HCT116 (cell line): Measurements from ENCODE around the gene WHRN. TPM values are rescaled to one million over a fixed set of nuclear protein-coding genes. Genes with fewer than 3 reads are reported as not detected.

Experiments used
- ATAC-seq: fragments of 200-7000 bp; cut with Tn5 transposase; 2 replicates; pipeline ENCODE4 v1.9.1; 2020; ENCODE audit warnings: mild to moderate bottlenecking, moderate library complexity
- BruUV-seq: library from RNA; stranded (reverse); fragments of 400-500 nt; replicated peaks from 2 replicates; lab custom pipeline; 2021; lab: Mats Ljungman, UMichigan
- CTCF ChIA-PET: fragments of 300-600 bp; sonication (Branson Sonifier 250); formaldehyde crosslinking; loops from one replicate; lab custom pipeline; 2021; ENCODE audit warnings: antibody characterized with exemption; lab: Charles Lee
- POLR2A ChIA-PET: fragments of 300-600, 350-600 bp; sonication (Branson Sonifier 250); formaldehyde crosslinking; loops from one replicate; lab custom pipeline; 2021; ENCODE audit warnings: antibody characterized with exemption; lab: Charles Lee
- RAD21 ChIA-PET, 2 experiments: fragments of 300-600 bp; sonication (Branson Sonifier 250); formaldehyde crosslinking; loops; one replicate each; lab custom pipeline; 2023; ENCODE audit warnings: low total read pairs in 2 of 2; ENCODE audit not compliant: uncharacterized antibody in 2 of 2, unreplicated experiment in 2 of 2, low non-redundant PET in 1 of 2; lab: Charles Lee
- DNase-seq: peaks from one replicate; pipeline ENCODE4 v3.0.0-alpha.2; 2010; ENCODE audit warnings: low read depth, low spot score
- H2AFZ ChIP-seq: fragments of 200-600 bp; shearing (Covaris generic), sonication (generic); 2 replicates; pipeline ENCODE4 v1.6.1; 2017; ENCODE audit warnings: low read depth, mixed run types, mixed read lengths, antibody characterized with exemption, low read length; ENCODE audit not compliant: poor library complexity, severe bottlenecking
- H3K27ac ChIP-seq: 2 replicates; pipeline ENCODE4 v1.5.1; 2012; ENCODE audit warnings: low read depth, low read length
- H3K27me3 ChIP-seq: fragments of 200-600 bp; sonication (generic); 2 replicates; pipeline ENCODE4 v1.6.1; 2016; ENCODE audit warnings: mixed run types, low read length, mixed read lengths; ENCODE audit not compliant: insufficient read depth
- H3K36me3 ChIP-seq, 2 experiments: fragments of 200-500 bp in 1 of 2; fragments of 200-600 bp in 1 of 2; sonication (Bioruptor generic) in 1 of 2; sonication (generic) in 1 of 2; 2 replicates each; pipeline versions ENCODE4 v1.5.1 to v1.6.1; 2014 to 2016; ENCODE audit warnings: low read length in 2 of 2, inconsistent platforms in 1 of 2, mixed read lengths in 1 of 2, mixed run types in 1 of 2; ENCODE audit not compliant: insufficient read depth in 2 of 2, control insufficient read depth in 1 of 2
- H3K4me1 ChIP-seq, 2 experiments: fragments of 200-600 bp in 1 of 2; sonication (generic) in 1 of 2; 2 replicates each; pipeline versions ENCODE4 v1.5.1 to v1.6.1; 2012 to 2017; ENCODE audit warnings: low read length in 2 of 2, inconsistent platforms in 1 of 2, mild to moderate bottlenecking in 1 of 2, mixed read lengths in 1 of 2, mixed run types in 1 of 2, moderate library complexity in 1 of 2; ENCODE audit not compliant: insufficient read depth in 2 of 2, control insufficient read depth in 1 of 2
- H3K4me2 ChIP-seq: fragments of 200-600 bp; sonication (generic); 2 replicates; pipeline ENCODE4 v1.6.1; 2017; ENCODE audit warnings: mixed run types, low read length, mixed read lengths
- H3K4me3 ChIP-seq, 2 experiments: fragments of 200-600 bp in 1 of 2; sonication (generic) in 1 of 2; replicated peaks in 1 of 2; 2 replicates each; pipeline ENCODE4 v1.5.1; 2011 to 2016; ENCODE audit warnings: low read length in 2 of 2, control low read depth in 1 of 2, low read depth in 1 of 2, mild to moderate bottlenecking in 1 of 2, mixed read lengths in 1 of 2, mixed run types in 1 of 2
- H3K79me2 ChIP-seq: fragments of 200-600 bp; sonication (generic); 2 replicates; pipeline ENCODE4 v1.6.1; 2017; ENCODE audit warnings: mild to moderate bottlenecking, mixed run types, low read length, moderate library complexity, mixed read lengths; ENCODE audit not compliant: insufficient read depth
- H3K9ac ChIP-seq: fragments of 200-600 bp; sonication (generic); 2 replicates; pipeline ENCODE4 v1.6.1; 2016; ENCODE audit warnings: low read length, mixed read lengths
- H3K9me2 ChIP-seq: fragments of 200-600 bp; sonication (generic), shearing (Covaris generic); 2 replicates; pipeline ENCODE4 v1.6.1; 2017; ENCODE audit warnings: mixed run types, mild to moderate bottlenecking, moderate library complexity; ENCODE audit not compliant: insufficient read depth
- H3K9me3 ChIP-seq, 2 experiments: fragments of 200-500 bp in 1 of 2; fragments of 200-600 bp in 1 of 2; sonication (Bioruptor generic) in 1 of 2; sonication (generic) in 1 of 2; 2 replicates each; pipeline ENCODE4 v1.6.1; 2014 to 2017; ENCODE audit warnings: low read length in 2 of 2, mixed read lengths in 2 of 2, inconsistent platforms in 1 of 2, low read depth in 1 of 2, mild to moderate bottlenecking in 1 of 2, mixed run types in 1 of 2, moderate library complexity in 1 of 2; ENCODE audit not compliant: control insufficient read depth in 1 of 2, insufficient read depth in 1 of 2
- H4K20me1 ChIP-seq: fragments of 200-600 bp; sonication (generic), shearing (Covaris generic); 2 replicates; pipeline ENCODE4 v1.6.1; 2017; ENCODE audit warnings: mixed run types, mild to moderate bottlenecking, moderate library complexity; ENCODE audit not compliant: insufficient read depth
- ATF3 ChIP-seq: IDR thresholded peaks from 2 replicates; pipeline ENCODE4 v1.6.1; 2012
- CBX3 ChIP-seq: IDR thresholded peaks from 2 replicates; pipeline ENCODE4 v1.6.1; 2012; ENCODE audit warnings: low read depth
- CEBPB ChIP-seq: IDR thresholded peaks from 2 replicates; pipeline ENCODE4 v1.6.1; 2012; ENCODE audit warnings: low read depth
- CTCF ChIP-seq, 3 experiments: fragments of 200-600 bp in 1 of 3; sonication (generic) in 1 of 3; IDR thresholded peaks in 2 of 3; conservative IDR thresholded peaks in 1 of 3; 2 replicates each; pipeline ENCODE4 v1.5.1; 2012 to 2017; ENCODE audit warnings: low read depth in 2 of 3, low read length in 2 of 3, antibody characterized with exemption in 1 of 3, borderline replicate concordance in 1 of 3, control low read depth in 1 of 3, mild to moderate bottlenecking in 1 of 3, mixed read lengths in 1 of 3, mixed run types in 1 of 3, moderate library complexity in 1 of 3; ENCODE audit not compliant: insufficient read depth in 1 of 3
- EGR1 ChIP-seq: IDR thresholded peaks from 2 replicates; pipeline ENCODE4 v1.6.1; 2012; ENCODE audit warnings: low read depth
- ELF1 ChIP-seq: IDR thresholded peaks from 2 replicates; pipeline ENCODE4 v1.6.1; 2012; ENCODE audit warnings: low read depth, borderline replicate concordance
- EZH2 ChIP-seq: fragments of 200-600 bp; sonication (generic); IDR thresholded peaks from 2 replicates; pipeline ENCODE4 v1.6.1; 2017; ENCODE audit warnings: antibody characterized with exemption, mixed run types
- EZH2phosphoT487 ChIP-seq: fragments of 200-600 bp; IDR thresholded peaks from 2 replicates; pipeline ENCODE4 v1.6.1; 2018; ENCODE audit warnings: antibody characterized with exemption, borderline replicate concordance
- FOSL1 ChIP-seq: IDR thresholded peaks from 2 replicates; pipeline ENCODE4 v1.6.1; 2012; ENCODE audit warnings: low read depth
- JUND ChIP-seq: IDR thresholded peaks from 2 replicates; pipeline ENCODE4 v1.6.1; 2012
- POLR2AphosphoS5 ChIP-seq: IDR thresholded peaks from 2 replicates; pipeline ENCODE4 v1.6.1; 2011; ENCODE audit warnings: mild to moderate bottlenecking, low read depth, low read length, moderate library complexity
- RAD21 ChIP-seq: IDR thresholded peaks from 2 replicates; pipeline ENCODE4 v1.6.1; 2012; ENCODE audit warnings: low read depth, mild to moderate bottlenecking
- REST ChIP-seq: IDR thresholded peaks from 2 replicates; pipeline ENCODE4 v1.6.1; 2012; ENCODE audit warnings: low read depth
- SIN3A ChIP-seq: IDR thresholded peaks from 2 replicates; pipeline ENCODE4 v1.6.1; 2012; ENCODE audit warnings: low read depth
- SRF ChIP-seq: IDR thresholded peaks from 2 replicates; pipeline ENCODE4 v1.6.1; 2012; ENCODE audit warnings: low read depth
- TCF7L2 ChIP-seq: IDR thresholded peaks from 2 replicates; pipeline ENCODE4 v1.7.0; 2011; ENCODE audit warnings: borderline replicate concordance, inconsistent platforms; ENCODE audit not compliant: insufficient read depth, insufficient read length; ENCODE audit errors: extremely low read depth
- YY1 ChIP-seq: IDR thresholded peaks from 2 replicates; pipeline ENCODE4 v1.6.1; 2011; ENCODE audit warnings: low read length, low read depth, moderate library complexity, mild to moderate bottlenecking; ENCODE audit not compliant: insufficient replicate concordance; ENCODE audit errors: extremely low read depth
- ZBTB33 ChIP-seq: IDR thresholded peaks from 2 replicates; pipeline ENCODE4 v1.6.1; 2011; ENCODE audit warnings: mild to moderate bottlenecking, low read length, moderate library complexity; ENCODE audit not compliant: insufficient replicate concordance; ENCODE audit errors: extremely low read depth
- ZFX ChIP-seq: fragments of 450-650 bp; IDR thresholded peaks from 2 replicates; pipeline ENCODE4 v1.6.1; 2017
- ZNF274 ChIP-seq: fragments of 200-500 bp; sonication (Bioruptor generic); IDR thresholded peaks from 2 replicates; pipeline ENCODE4 v1.6.1; 2014; ENCODE audit warnings: mild to moderate bottlenecking, low read depth, low read length, inconsistent platforms
- intact Hi-C: fragments of 100-400 bp; cut with micrococcal nuclease; formaldehyde crosslinking; loops from 2 replicates; pipeline ENCODE4 v1.10.0; 2022
- total RNA-seq: library from RNA; stranded (reverse); gene quantifications from one replicate; pipeline ENCODE4 v1.2.1, GENCODE V29; 2021; ENCODE audit not compliant: unreplicated experiment

Gene WHRN
- total RNA-seq, 1 experiment from 2014 or later: 12.8 TPM

- Histone ChIP-seq H3K9me2 (no peaks in the 10 kb centered on the region), H3K9me3 (no peaks in the 10 kb centered on the region), H4K20me1 (no peaks in the 10 kb centered on the region), H3K27me3 (no peaks in the 10 kb centered on the region), H3K79me2 (no peaks in the 10 kb centered on the region), H3K27ac (no peak overlapping the region), H3K36me3 (no peaks in the 10 kb centered on the region), H2AFZ (no peak overlapping the region), H3K4me2 (no peak overlapping the region)
- no TSS peak for BruUV-seq
- DNase-seq (no peak), ATAC-seq (no peak)
- ChIA-PET CTCF (no interaction called here), POLR2A (no interaction called here)
- intact Hi-C loops: no loop called here
- no peak for TF ChIP-seq ATF3
- no peak for TF ChIP-seq POLR2AphosphoS5
- TF ChIP-seq SIN3A: no peak
- no peak for TF ChIP-seq CBX3
- no peak for TF ChIP-seq JUND
- TF ChIP-seq ELF1: no peak
- no peak for TF ChIP-seq TCF7L2
- TF ChIP-seq EGR1: no peak
- no peak for TF ChIP-seq REST
- no peak for TF ChIP-seq FOSL1
- no peak for TF ChIP-seq YY1
- no peak for TF ChIP-seq SRF
- no peak for TF ChIP-seq ZFX
- no peak for TF ChIP-seq CTCF (IDR thresholded peaks at IDR 0.05 in 2 of 3, conservative IDR thresholded peaks at IDR 0.05 in 1 of 3; ENCODE audit: borderline replicate concordance in 1 of 3, insufficient read depth in 1 of 3, low read depth in 2 of 3, low read length in 2 of 3)
- TF ChIP-seq ZBTB33: no peak
- TF ChIP-seq ZNF274: no peak
- TF ChIP-seq RAD21: no peak
- no peak for TF ChIP-seq EZH2
- TF ChIP-seq EZH2phosphoT487: no peak
- no peak for TF ChIP-seq CEBPB
- TF ChIP-seq, all 23 proteins: peak for 0
- RAD21 ChIA-PET: no interaction called here
- H3K4me3 ChIP-seq: no peak overlapping the region
- peaks cover 0 to 8% of the 10 kb centered on the region in 2 experiments; a peak in 2 of 4 replicates for H3K4me1 ChIP-seq
- H3K9ac ChIP-seq: no peak overlapping the region
Observed at GRCh38 chr9:114367366-114367765, 137.9 kb downstream of the WHRN start.
